A549 (cell line): ENCODE data around the gene ISG15. TPM values are rescaled to one million over a fixed set of nuclear protein-coding genes. Genes with fewer than 3 reads are reported as not detected.
A peak's percentile ranks its signal among the peaks of the same experiment; 100 is the strongest.

ENCODE experiments used
- ATAC-seq, 2 experiments: fragments of 200-7000 bp in 1 of 2; fragments of >200 bp in 1 of 2; cut with Nextera tagmentation in 1 of 2; cut with Tn5 transposase in 1 of 2; 3 replicates each; pipeline versions ENCODE4 v1.8.0 to v1.9.1; 2018 to 2020; ENCODE audit warnings: mild to moderate bottlenecking in 1 of 2, moderate library complexity in 1 of 2
- CTCF ChIA-PET: fragments of 300-600 bp; sonication (Branson Sonifier 250); formaldehyde crosslinking; extraction: SDS; loops from one replicate; lab custom pipeline; 2021; ENCODE audit warnings: antibody characterized with exemption, inconsistent platforms; lab: Yijun Ruan, JAX
- POLR2A ChIA-PET: fragments of 350-600 bp; formaldehyde crosslinking; extraction: SDS; loops from one replicate; lab custom pipeline; 2021; ENCODE audit warnings: antibody characterized with exemption, inconsistent platforms; lab: Yijun Ruan, JAX
- DNase-seq, 2 experiments: peaks; one replicate each; pipeline versions ENCODE4 v3.0.0 to v3.0.0-alpha.2; 2011 to 2016; ENCODE audit warnings: low read depth in 1 of 2, low spot score in 1 of 2
- FAIRE-seq: peaks from 2 replicates; lab custom pipeline; 2011; peaks lifted over from hg19 to GRCh38; lab: Jason Lieb, UNC
- H3K27ac ChIP-seq, 2 experiments: fragments of >200 bp; sonication (Bioruptor Twin); formaldehyde crosslinking; 3 replicates each; pipeline ENCODE4 v1.5.1; 2016 to 2017
- H3K4me1 ChIP-seq: fragments of >200 bp; sonication (Bioruptor Twin); formaldehyde crosslinking; 3 replicates; pipeline ENCODE4 v1.6.1; 2016
- H3K4me2 ChIP-seq: fragments of >200 bp; sonication (Bioruptor Twin); formaldehyde crosslinking; 3 replicates; pipeline ENCODE4 v1.6.1; 2016
- H3K4me3 ChIP-seq: fragments of >200 bp; sonication (Bioruptor Twin); formaldehyde crosslinking; 3 replicates; pipeline ENCODE4 v1.5.1; 2016
- H3K9me3 ChIP-seq: fragments of >200 bp; sonication (Bioruptor Twin); formaldehyde crosslinking; 3 replicates; pipeline ENCODE4 v1.6.1; 2016
- ATOH8 ChIP-seq: fragments of 250-450 bp; sonication (Bioruptor Pico); IDR thresholded peaks from 2 replicates; pipeline ENCODE4 v1.5.0; 2020; ENCODE audit warnings: low read depth, mild to moderate bottlenecking, moderate library complexity
- CHD4 ChIP-seq: fragments of 200-600 bp; sonication (generic); IDR thresholded peaks from 2 replicates; pipeline ENCODE4 v1.6.1; 2016; ENCODE audit warnings: antibody characterized with exemption, mild to moderate bottlenecking, borderline replicate concordance
- CTCF ChIP-seq: fragments of >200 bp; sonication (Bioruptor Twin); formaldehyde crosslinking; IDR thresholded peaks from 3 replicates; pipeline ENCODE4 v1.5.1; 2016
- EHMT2 ChIP-seq: fragments of 200-600 bp; sonication (generic); IDR thresholded peaks from 2 replicates; pipeline ENCODE4 v1.6.1; 2016; ENCODE audit warnings: antibody characterized with exemption, low read depth, mild to moderate bottlenecking, moderate library complexity
- HDAC2 ChIP-seq: fragments of 200-600 bp; sonication (generic); IDR thresholded peaks from 2 replicates; pipeline ENCODE4 v1.6.1; 2016
- HES2 ChIP-seq: fragments of >200 bp; sonication (Bioruptor Twin); formaldehyde crosslinking; IDR thresholded peaks from 2 replicates; pipeline ENCODE4 v1.6.1; 2016
- HEYL ChIP-seq: fragments of 250-450 bp; sonication (Bioruptor Pico); IDR thresholded peaks from 2 replicates; pipeline ENCODE4 v1.8.0; 2021; ENCODE audit warnings: mild to moderate bottlenecking, moderate library complexity
- HOXB13 ChIP-seq: fragments of 250-450 bp; sonication (Bioruptor Pico); IDR thresholded peaks from 2 replicates; pipeline ENCODE4 v1.5.0; 2020; ENCODE audit warnings: low read depth, mild to moderate bottlenecking, moderate library complexity
- MAX ChIP-seq: IDR thresholded peaks from 2 replicates; pipeline ENCODE4 v1.6.1; 2012
- PBX3 ChIP-seq: IDR thresholded peaks from 2 replicates; pipeline ENCODE4 v1.6.1; 2012
- POLR2AphosphoS2 ChIP-seq: conservative IDR thresholded peaks from 2 replicates; pipeline ENCODE4 v1.6.1; 2012; ENCODE audit warnings: low read length, improper control_type of control experiment, inconsistent platforms
- RAD21 ChIP-seq, 2 experiments: fragments of >200 bp in 1 of 2; sonication (Bioruptor Twin) in 1 of 2; formaldehyde crosslinking in 1 of 2; IDR thresholded peaks in 1 of 2; conservative IDR thresholded peaks in 1 of 2; 2 replicates in 1 of 2; 3 replicates in 1 of 2; pipeline ENCODE4 v1.6.1; 2012 to 2018; ENCODE audit warnings: inconsistent platforms in 1 of 2
- RCOR1 ChIP-seq: fragments of 150-350 bp; IDR thresholded peaks from 2 replicates; pipeline ENCODE4 v1.6.1; 2014; ENCODE audit warnings: antibody characterized with exemption, low read length, low read depth
- REST ChIP-seq: fragments of 200-600 bp; sonication (generic); IDR thresholded peaks from 2 replicates; pipeline ENCODE4 v1.6.1; 2016; ENCODE audit warnings: antibody characterized with exemption, mild to moderate bottlenecking, moderate library complexity
- RNF2 ChIP-seq: fragments of 200-600 bp; sonication (generic); IDR thresholded peaks from 2 replicates; pipeline ENCODE4 v1.6.1; 2016; ENCODE audit warnings: low read depth, mild to moderate bottlenecking, antibody characterized with exemption, moderate library complexity, borderline replicate concordance
- TFCP2L1 ChIP-seq: fragments of 250-450 bp; sonication (Bioruptor Pico); IDR thresholded peaks from 2 replicates; pipeline ENCODE4 v1.5.0; 2021; ENCODE audit warnings: mild to moderate bottlenecking
- ZFP36 ChIP-seq: fragments of 450-650 bp; IDR thresholded peaks from 2 replicates; pipeline ENCODE4 v1.6.1; 2014; ENCODE audit warnings: borderline replicate concordance; ENCODE audit not compliant: partially characterized antibody
- ZNF302 ChIP-seq: fragments of 250-450 bp; sonication (Bioruptor Pico); IDR thresholded peaks from 2 replicates; pipeline ENCODE4 v1.9.0; 2021; ENCODE audit warnings: inconsistent platforms, mild to moderate bottlenecking, moderate library complexity
- WGBS: methylation state at CpG from one replicate; pipeline ENCODE4 v1.1.6; 2017; ENCODE audit errors: missing lambda C conversion rate; 5-methylcytosine and 5-hydroxymethylcytosine counted together
- polyA minus RNA-seq: library from RNA; depleted of rRNA, polyadenylated mRNA; stranded (reverse); fragments of >200 nt; gene quantifications from 2 replicates; pipeline ENCODE4 v1.2.3, GENCODE V29; 2011; rRNA and poly(A)+ RNA removed
- polyA plus RNA-seq, 4 experiments: library from polyadenylated mRNA; depleted of rRNA in 3 of 4; stranded (reverse); fragments of >200 nt; fragmentation: RNase III in 1 of 4; extraction: RNeasy Plus Mini Kit Qiagen cat#74134 plus additional on column Dnase treatment in 1 of 4; gene quantifications; 2 replicates in 3 of 4; 3 replicates in 1 of 4; pipeline ENCODE4 v1.2.3, GENCODE V29; 2011 to 2017

ISG15 gene
- 4.3 and 4.6 TPM in 2 replicates for polyA plus RNA-seq (2011; rRNA removed)
- 15.8 and 18.5 TPM in 2 replicates for polyA plus RNA-seq (2012; cell fraction: cytosol; rRNA removed)
- 21.1 and 23.1 TPM in 2 replicates for polyA plus RNA-seq (2012; cell fraction: nucleus; rRNA removed)
- 11.2 to 17.6 TPM (median 11.2 TPM) in 3 replicates for polyA plus RNA-seq (2017; fragmentation: RNase III; extraction: RNeasy Plus Mini Kit Qiagen cat#74134 plus additional on column Dnase treatment)
- polyA minus RNA-seq: 0.78 and 0.95 TPM in 2 replicates

- POLR2A ChIA-PET: interaction anchor here (1.0 kb wide), 1 partner anchor 10 kb away, joined by 3 read pairs; no protein-coding TSS in a partner anchor
- Histone ChIP-seq H3K4me1 (peaks cover 5% of the 10 kb centered on the region; the same call in 1 of the 3 replicates), H3K9me3 (no peaks in the 10 kb centered on the region), H3K27ac (peak within 1 kb of the TSS; percentile 77 to 81), H3K4me3 (peak within 1 kb of the TSS; percentile 60), H3K4me2 (peak within 1 kb of the TSS; percentile 92)
- peak; percentile 89 for ATAC-seq
- TF ChIP-seq RNF2: no peak
- peak; percentile 39; the same call in 1 of the 2 replicates for TF ChIP-seq MAX
- peak in 1 of 2 experiments; percentile 61 for DNase-seq
- no peak for FAIRE-seq
- CTCF ChIA-PET: interaction anchor here (1.2 to 10.5 kb wide), 7 partner anchors 11 to 51 kb away, joined by 3 to 92 read pairs (median 27); no protein-coding TSS in a partner anchor
- 23% methylated on average over 24 of the region's 30 CpGs for WGBS
Observed at GRCh38 chr1:1013105-1013921, at the start of gene ISG15. ISG15 (plus strand) TSS chr1:1013497; CDS start chr1:1013574, 77 bp downstream.

- ATAC-seq (no peak), FAIRE-seq (no peak), DNase-seq (no peak)
- H3K9me3 ChIP-seq: no peaks in the 10 kb centered on the region
- ChIA-PET POLR2A (no interaction called here), CTCF (no interaction called here)
- peaks cover 17% of the 10 kb centered on the region for H3K4me1 ChIP-seq
- H3K4me2 ChIP-seq: no peak overlapping the region
- no peak overlapping the region for H3K27ac ChIP-seq
- 96% methylated on average over 28 of the region's 47 CpGs for WGBS
- no peak for TF ChIP-seq REST
- no peak for TF ChIP-seq ATOH8 (CRISPR knock-in tag)
- H3K4me3 ChIP-seq: no peak overlapping the region
Observed at GRCh38 chr1:963746-964525, 49.4 kb upstream of the ISG15 start.

GRCh38 chr1:964691-965525 lies 48.4 kb upstream of the ISG15 start:
- ChIA-PET POLR2A (no interaction called here), CTCF (interaction anchor here (0.7 to 1.4 kb wide), 2 partner anchors 11 to 20 kb away, joined by 3 read pairs; no protein-coding TSS in a partner anchor)
- H3K27ac ChIP-seq: no peak overlapping the region; a peak in 1 of 6 replicates
- WGBS: 94% methylated on average over 19 of the region's 51 CpGs
- H3K4me2 ChIP-seq: no peak overlapping the region
- H3K9me3 ChIP-seq: no peaks in the 10 kb centered on the region
- peaks cover 14% of the 10 kb centered on the region for H3K4me1 ChIP-seq
- FAIRE-seq (no peak), DNase-seq (no peak), ATAC-seq (no peak)
- no peak overlapping the region for H3K4me3 ChIP-seq
- TF ChIP-seq CTCF (no peak), POLR2AphosphoS2 (no peak), RCOR1 (no peak), HOXB13 (CRISPR knock-in tag) (no peak), RAD21 (conservative IDR thresholded peaks at IDR 0.05 in 1 of 2, IDR thresholded peaks at IDR 0.05 in 1 of 2) (no peak), EHMT2 (no peak), HEYL (CRISPR knock-in tag) (no peak), ZFP36 (no peak), PBX3 (no peak), ZNF302 (CRISPR knock-in tag) (no peak), HES2 (no peak), TFCP2L1 (CRISPR knock-in tag) (no peak), HDAC2 (no peak), RNF2 (no peak), CHD4 (no peak)
